Measurements from ENCODE around the gene TFG. TPM values are rescaled to one million over a fixed set of nuclear protein-coding genes. Genes with fewer than 3 reads are reported as not detected.
A peak's percentile ranks its signal among the peaks of the same experiment; 100 is the strongest.

TFG gene
- total RNA-seq, 4 donors from 2014 or later: 61.0 to 74.4 (median 64.9) TPM

DNA sequence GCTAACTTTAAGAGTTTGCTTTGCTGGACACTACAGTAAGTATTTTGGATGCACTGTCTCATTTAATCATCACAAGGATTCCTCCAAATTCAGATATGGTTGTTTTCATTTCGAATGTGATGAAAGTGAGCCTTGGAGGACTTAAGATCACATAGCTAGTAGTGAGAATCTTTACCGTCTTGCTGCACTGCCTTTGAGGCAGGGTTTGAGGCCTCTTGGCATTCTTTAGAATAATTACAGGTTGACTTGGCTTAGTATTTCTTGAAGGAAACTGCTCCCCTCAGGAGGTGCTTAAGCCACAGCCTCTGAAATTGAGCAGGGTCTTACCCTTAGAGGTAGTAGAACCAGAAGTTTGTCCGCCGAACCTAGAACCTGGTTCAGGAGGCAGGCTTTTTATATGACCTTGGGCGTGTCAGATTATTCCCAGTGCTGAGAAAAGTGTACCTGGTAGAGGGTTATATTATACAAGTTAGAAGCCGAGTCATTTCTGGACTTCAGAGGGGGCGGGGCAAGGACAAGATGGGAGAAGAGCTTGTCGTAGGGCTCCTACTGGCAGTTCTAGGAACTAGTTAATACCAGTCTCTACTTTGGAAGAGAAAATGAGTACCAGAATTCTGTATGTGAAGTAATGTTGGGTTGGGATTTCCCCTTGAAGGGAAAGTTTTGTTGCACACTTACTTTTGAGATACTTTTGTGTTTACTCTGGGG, 1.1 kb downstream of the TFG start:
- no peaks in the 10 kb centered on the region for H3K27me3 ChIP-seq
- H3K4me3 ChIP-seq: peak overlapping the region; percentile 78 to 89 (median 83)
- H3K4me1 ChIP-seq: peaks cover 30 to 54% (median 45%) of the 10 kb centered on the region in 4 donors
- H3K36me3 ChIP-seq: peaks cover 5 to 19% (median 13%) of the 10 kb centered on the region in 4 donors
- TF ChIP-seq POLR2AphosphoS5 (IDR thresholded peaks at IDR 0.05) (no peak), EP300 (IDR thresholded peaks at IDR 0.05) (no peak), POLR2A (IDR thresholded peaks at IDR 0.05; ENCODE audit: low read depth) (no peak)
- TF ChIP-seq, protein P1, sequence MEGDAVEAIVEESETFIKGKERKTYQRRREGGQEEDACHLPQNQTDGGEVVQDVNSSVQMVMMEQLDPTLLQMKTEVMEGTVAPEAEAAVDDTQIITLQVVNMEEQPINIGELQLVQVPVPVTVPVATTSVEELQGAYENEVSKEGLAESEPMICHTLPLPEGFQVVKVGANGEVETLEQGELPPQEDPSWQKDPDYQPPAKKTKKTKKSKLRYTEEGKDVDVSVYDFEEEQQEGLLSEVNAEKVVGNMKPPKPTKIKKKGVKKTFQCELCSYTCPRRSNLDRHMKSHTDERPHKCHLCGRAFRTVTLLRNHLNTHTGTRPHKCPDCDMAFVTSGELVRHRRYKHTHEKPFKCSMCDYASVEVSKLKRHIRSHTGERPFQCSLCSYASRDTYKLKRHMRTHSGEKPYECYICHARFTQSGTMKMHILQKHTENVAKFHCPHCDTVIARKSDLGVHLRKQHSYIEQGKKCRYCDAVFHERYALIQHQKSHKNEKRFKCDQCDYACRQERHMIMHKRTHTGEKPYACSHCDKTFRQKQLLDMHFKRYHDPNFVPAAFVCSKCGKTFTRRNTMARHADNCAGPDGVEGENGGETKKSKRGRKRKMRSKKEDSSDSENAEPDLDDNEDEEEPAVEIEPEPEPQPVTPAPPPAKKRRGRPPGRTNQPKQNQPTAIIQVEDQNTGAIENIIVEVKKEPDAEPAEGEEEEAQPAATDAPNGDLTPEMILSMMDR (IDR thresholded peaks at IDR 0.05): no peak
- DNase-seq (ENCODE audit: extremely low spot score): no peak
- WGBS: 25% methylated on average over 8 of the region's 8 CpGs
- intact Hi-C loops (cut with DNase I): no loop called here
- peak overlapping the region; percentile 97 to 98 (median 97) for H3K27ac ChIP-seq (replicated peaks in 1 of 4)
- H3K9me3 ChIP-seq: no peaks in the 10 kb centered on the region

DNA sequence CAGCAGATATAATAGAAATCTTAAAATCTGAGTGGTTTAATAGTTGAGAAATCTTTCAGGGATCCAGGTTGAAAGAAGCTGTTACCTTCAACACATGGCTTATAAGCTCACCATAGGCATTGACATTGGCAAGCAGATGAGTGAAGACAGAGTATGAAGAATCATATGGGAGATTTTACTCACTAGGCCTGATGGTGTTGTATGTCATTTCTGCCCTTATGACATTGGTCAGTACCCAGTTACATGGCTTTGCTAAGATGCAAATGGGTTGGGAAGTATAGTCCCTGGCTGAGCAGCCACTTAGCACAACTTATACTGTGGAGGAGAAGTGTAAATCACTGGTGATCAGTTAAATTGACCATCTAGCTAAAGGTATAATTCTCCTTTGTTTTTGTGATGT, 5.9 kb downstream of the TFG start:
- peaks cover 37 to 79% (median 64%) of the 10 kb centered on the region in 4 donors for H3K4me1 ChIP-seq

DNA sequence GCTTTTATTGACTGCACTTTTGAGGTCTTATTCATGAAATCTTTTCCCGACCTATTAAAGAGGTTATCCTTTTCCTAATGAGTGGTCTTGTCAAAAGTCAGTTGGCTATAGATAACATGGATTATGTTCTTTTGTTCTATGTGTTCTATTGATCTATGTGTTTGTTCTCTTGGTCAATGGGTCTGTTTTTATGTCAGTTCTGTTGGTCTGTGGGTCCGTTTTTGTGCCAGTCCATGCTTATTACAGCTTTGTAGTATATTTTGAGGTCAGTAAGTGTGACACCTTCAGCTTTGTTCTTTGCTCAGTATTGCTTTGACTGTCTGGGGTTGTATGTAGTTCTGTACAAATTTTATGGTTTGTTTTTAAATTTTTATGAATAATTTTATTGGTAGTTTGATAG, 7.8 kb downstream of the TFG start:
- intact Hi-C loops (cut with DNase I): no loop called here
- Histone ChIP-seq H3K4me1 (peaks cover 21 to 60% (median 45%) of the 10 kb centered on the region in 4 donors), H3K9me3 (no peaks in the 10 kb centered on the region), H3K4me3 (no peak overlapping the region), H3K27ac (replicated peaks in 1 of 4) (no peak overlapping the region), H3K27me3 (no peaks in the 10 kb centered on the region), H3K36me3 (peaks cover 17 to 61% (median 42%) of the 10 kb centered on the region in 4 donors)
- DNase-seq (ENCODE audit: extremely low spot score): no peak
- TF ChIP-seq, protein P1 (IDR thresholded peaks at IDR 0.05): no peak
- TF ChIP-seq EP300 (IDR thresholded peaks at IDR 0.05) (no peak), POLR2A (IDR thresholded peaks at IDR 0.05; ENCODE audit: low read depth) (no peak), POLR2AphosphoS5 (IDR thresholded peaks at IDR 0.05) (no peak)
- WGBS: 89% methylated on average over 2 of the region's 2 CpGs

More for the DNA sequence above, 5.9 kb downstream of the TFG start:
- peaks cover 7 to 44% (median 25%) of the 10 kb centered on the region in 4 donors for H3K36me3 ChIP-seq
- intact Hi-C loops (cut with DNase I): no loop called here
- no peak for DNase-seq (ENCODE audit: extremely low spot score)
- H3K9me3 ChIP-seq: no peaks in the 10 kb centered on the region
- no peak overlapping the region for H3K27ac ChIP-seq (replicated peaks in 1 of 4)
- TF ChIP-seq, protein P1 (IDR thresholded peaks at IDR 0.05): no peak
- TF ChIP-seq POLR2A (IDR thresholded peaks at IDR 0.05; ENCODE audit: low read depth): no peak
- TF ChIP-seq POLR2AphosphoS5 (IDR thresholded peaks at IDR 0.05): no peak
- TF ChIP-seq EP300 (IDR thresholded peaks at IDR 0.05): no peak
- no peak overlapping the region for H3K4me3 ChIP-seq
- no peaks in the 10 kb centered on the region for H3K27me3 ChIP-seq

DNA sequence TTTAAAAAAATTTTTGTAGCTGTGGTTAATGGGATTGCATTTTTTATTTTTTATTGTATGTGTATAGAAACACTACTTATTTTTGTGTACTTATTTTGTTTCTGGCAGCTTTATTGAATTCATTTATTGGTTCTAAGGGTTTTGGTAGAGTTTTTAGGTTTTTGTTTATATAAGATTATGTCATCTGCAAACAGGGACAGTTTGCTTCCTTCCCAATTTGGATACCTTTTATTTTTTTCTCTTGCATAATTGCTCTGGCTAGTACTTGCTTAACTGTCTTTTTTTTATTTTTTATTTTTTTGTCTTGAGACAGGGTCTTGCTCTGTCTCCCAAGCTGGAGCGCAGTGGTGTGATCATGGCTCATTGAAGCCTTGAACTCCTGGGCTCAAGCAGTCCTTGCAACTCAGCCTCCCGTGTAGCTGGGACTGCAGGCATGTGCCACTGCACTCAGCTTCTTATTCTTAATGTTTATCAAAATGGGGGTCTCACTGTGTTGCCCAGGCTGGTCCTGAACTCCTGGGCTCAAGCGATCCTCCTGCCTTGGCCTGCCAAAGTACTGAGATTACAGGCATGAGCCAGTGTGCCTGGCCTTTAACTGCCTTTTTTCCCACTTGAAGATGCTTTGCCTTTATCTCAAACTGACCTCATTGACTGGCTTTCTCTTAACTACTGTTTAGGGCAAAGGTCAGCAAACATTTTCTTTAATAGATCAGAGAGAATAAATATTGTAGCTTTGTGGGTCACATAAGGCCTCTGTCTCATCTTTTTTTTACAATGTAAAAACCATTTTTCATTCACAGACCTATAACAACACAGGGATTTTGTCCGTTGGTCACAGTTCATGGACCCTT, 8.6 kb downstream of the TFG start:
- intact Hi-C loops (cut with DNase I): no loop called here
- Histone ChIP-seq H3K27me3 (no peaks in the 10 kb centered on the region), H3K4me1 (peaks cover 21 to 52% (median 38%) of the 10 kb centered on the region in 4 donors), H3K27ac (replicated peaks in 1 of 4) (no peak overlapping the region), H3K36me3 (peaks cover 17 to 69% (median 45%) of the 10 kb centered on the region in 4 donors), H3K9me3 (no peaks in the 10 kb centered on the region), H3K4me3 (no peak overlapping the region)
- 93% methylated on average over 4 of the region's 4 CpGs for WGBS
- DNase-seq (ENCODE audit: extremely low spot score): no peak
- TF ChIP-seq EP300 (IDR thresholded peaks at IDR 0.05) (no peak), POLR2AphosphoS5 (IDR thresholded peaks at IDR 0.05) (no peak), POLR2A (IDR thresholded peaks at IDR 0.05; ENCODE audit: low read depth) (no peak)
- TF ChIP-seq, protein P1 (IDR thresholded peaks at IDR 0.05): no peak
